ENCODE measurements around the gene ATG10.
"Not testable (repeated sequence)": the region's sequence is repeated elsewhere in the genome, so short reads cannot be mapped to it uniquely, and the experiment has no call there.

ATG10 gene

GRCh38 chr5:82023644-82024043 lies 51.8 kb downstream of the ATG10 start:
- H3K27ac ChIP-seq = no peak overlapping the region
- H3K4me1 ChIP-seq (ENCODE audit: control insufficient read depth in 1 of 2, insufficient read depth in 1 of 2, low read depth in 1 of 2, low read length in 1 of 2) = no peaks in the 10 kb centered on the region
- H3K27me3 ChIP-seq = no peaks in the 10 kb centered on the region
- TF ChIP-seq CTCF (IDR thresholded peaks at IDR 0.05) = no peak
- no peaks in the 10 kb centered on the region for H3K36me3 ChIP-seq
- no peaks in the 10 kb centered on the region for H3K9me3 ChIP-seq
- H3K4me3 ChIP-seq (ENCODE audit: low read depth in 1 of 2, low read length in 1 of 2) = no peak overlapping the region

GRCh38 chr5:82031220-82032119 lies 59.6 kb downstream of the ATG10 start:
- Histone ChIP-seq H3K27ac (no peak overlapping the region), H3K4me3 (ENCODE audit: low read depth in 1 of 2, low read length in 1 of 2) (no peak overlapping the region), H3K36me3 (no peaks in the 10 kb centered on the region), H3K4me1 (ENCODE audit: control insufficient read depth in 1 of 2, insufficient read depth in 1 of 2, low read depth in 1 of 2, low read length in 1 of 2) (no peaks in the 10 kb centered on the region), H3K9me3 (no peaks in the 10 kb centered on the region), H3K27me3 (no peaks in the 10 kb centered on the region)
- TF ChIP-seq CTCF (IDR thresholded peaks at IDR 0.05) = no peak

- H3K27ac ChIP-seq = peak overlapping the region; percentile 78
- not testable (repeated sequence) for H3K36me3 ChIP-seq; H3K9me3 ChIP-seq; H3K4me3 ChIP-seq (ENCODE audit: low read depth in 1 of 2, low read length in 1 of 2); H3K27me3 ChIP-seq
- H3K4me1 ChIP-seq (ENCODE audit: control insufficient read depth in 1 of 2, insufficient read depth in 1 of 2, low read depth in 1 of 2, low read length in 1 of 2) = peaks cover 13 to 14% of the 10 kb centered on the region in 2 experiments
Observed at GRCh38 chr5:82042894-82043293, 71.1 kb downstream of the ATG10 start.

- TF ChIP-seq CTCF (IDR thresholded peaks at IDR 0.05) = no peak
- Histone ChIP-seq H3K27ac (peak overlapping the region; percentile 78), H3K4me3 (ENCODE audit: low read depth in 1 of 2, low read length in 1 of 2) (no peak overlapping the region)
Observed at GRCh38 chr5:82044010-82044409, 72.2 kb downstream of the ATG10 start.

GRCh38 chr5:82045554-82046275 lies 73.9 kb downstream of the ATG10 start:
- no peak for TF ChIP-seq CTCF (IDR thresholded peaks at IDR 0.05)
- Histone ChIP-seq H3K36me3 (no peaks in the 10 kb centered on the region), H3K9me3 (no peaks in the 10 kb centered on the region), H3K4me1 (ENCODE audit: control insufficient read depth in 1 of 2, insufficient read depth in 1 of 2, low read depth in 1 of 2, low read length in 1 of 2) (peaks cover 13 to 14% of the 10 kb centered on the region in 2 experiments), H3K27me3 (no peaks in the 10 kb centered on the region), H3K27ac (no peak overlapping the region), H3K4me3 (ENCODE audit: low read depth in 1 of 2, low read length in 1 of 2) (no peak overlapping the region)

More at GRCh38 chr5:82044010-82044409, 72.2 kb downstream of the ATG10 start:
- Histone ChIP-seq H3K9me3 (no peaks in the 10 kb centered on the region), H3K4me1 (ENCODE audit: control insufficient read depth in 1 of 2, insufficient read depth in 1 of 2, low read depth in 1 of 2, low read length in 1 of 2) (peaks cover 13 to 14% of the 10 kb centered on the region in 2 experiments), H3K36me3 (no peaks in the 10 kb centered on the region), H3K27me3 (no peaks in the 10 kb centered on the region)

- H3K9me3 ChIP-seq = no peaks in the 10 kb centered on the region
- H3K36me3 ChIP-seq = no peaks in the 10 kb centered on the region
- no peak overlapping the region for H3K4me3 ChIP-seq (ENCODE audit: low read depth in 1 of 2, low read length in 1 of 2)
- H3K4me1 ChIP-seq (ENCODE audit: control insufficient read depth in 1 of 2, insufficient read depth in 1 of 2, low read depth in 1 of 2, low read length in 1 of 2) = peaks cover 13 to 14% of the 10 kb centered on the region in 2 experiments
- H3K27ac ChIP-seq = no peak overlapping the region
- no peaks in the 10 kb centered on the region for H3K27me3 ChIP-seq
- no peak for TF ChIP-seq CTCF (IDR thresholded peaks at IDR 0.05)
Observed at GRCh38 chr5:82046276-82046647, 74.4 kb downstream of the ATG10 start.
